GM21576 (cell line): Measurements from ENCODE around the gene GALT.

Source experiments
- ATAC-seq: cut with Tn5 transposase; IDR thresholded peaks from one replicate; pipeline ENCODE4 v1.9.1; 2021; ENCODE audit warnings: mild to moderate bottlenecking, moderate library complexity; ENCODE audit not compliant: unreplicated experiment

GALT gene

GRCh38 chr9:34675869-34676268 lies 29.4 kb downstream of the GALT start:
- ATAC-seq: no peak

GRCh38 chr9:34684145-34684544 lies 37.7 kb downstream of the GALT start:
- no peak for ATAC-seq

GRCh38 chr9:34684816-34685215 lies 38.3 kb downstream of the GALT start:
- ATAC-seq: no peak

GRCh38 chr9:34685591-34685990 lies 39.1 kb downstream of the GALT start:
- ATAC-seq: no peak

- ATAC-seq: no peak
These were observed 39.8 kb downstream of the GALT start for GRCh38 chr9:34686231-34686630.

- no peak for ATAC-seq
These were observed 40.3 kb downstream of the GALT start for GRCh38 chr9:34686732-34687131.

GRCh38 chr9:34687276-34688030 lies 41.0 kb downstream of the GALT start:
- no peak for ATAC-seq

GRCh38 chr9:34688329-34689115 lies 42.0 kb downstream of the GALT start:
- ATAC-seq: no peak

GRCh38 chr9:34689116-34689470 lies 42.6 kb downstream of the GALT start:
- no peak for ATAC-seq

GRCh38 chr9:34689512-34689911 lies 43.0 kb downstream of the GALT start:
- no peak for ATAC-seq

- ATAC-seq: no peak
These were observed 44.8 kb downstream of the GALT start, which contains the start of gene CCL19 for GRCh38 chr9:34690983-34691935. CCL19 (minus strand) TSS chr9:34691276; CDS start chr9:34691139, 137 bp downstream.

- ATAC-seq: no peak
These were observed 45.5 kb downstream of the GALT start for GRCh38 chr9:34691936-34692315.

GRCh38 chr9:34693560-34693959 lies 47.1 kb downstream of the GALT start:
- ATAC-seq: no peak

- no peak for ATAC-seq
These were observed 48.3 kb downstream of the GALT start for GRCh38 chr9:34694811-34695210.
